HepG2 (cell line): ENCODE results near the gene ME3. TPM values are rescaled to one million over a fixed set of nuclear protein-coding genes. Genes with fewer than 3 reads are reported as not detected.

Experiments
- ATAC-seq: fragments of 200-7000 bp; cut with Tn5 transposase; 3 replicates; pipeline ENCODE4 v1.9.1; 2020; ENCODE audit warnings: mild to moderate bottlenecking, moderate library complexity
- BruUV-seq: library from RNA; stranded (reverse); fragments of 400-500 nt; replicated peaks from 2 replicates; lab custom pipeline; 2021; lab: Mats Ljungman, UMichigan
- CTCF ChIA-PET: fragments of 300-600 bp; formaldehyde crosslinking; extraction: SDS; loops from one replicate; lab custom pipeline; 2021; ENCODE audit warnings: low total read pairs, inconsistent platforms, low intra/inter-chr PET ratio; lab: Yijun Ruan, JAX
- POLR2A ChIA-PET: fragments of 350-600 bp; sonication (Branson Sonifier 250); formaldehyde crosslinking; loops from one replicate; lab custom pipeline; 2020; ENCODE audit warnings: antibody characterized with exemption, inconsistent platforms; lab: Yijun Ruan, JAX
- DNase-seq: peaks from one replicate; pipeline ENCODE4 v3.0.0-alpha.2; 2015; ENCODE audit warnings: low spot score
- FAIRE-seq: peaks from 3 replicates; lab custom pipeline; 2011; peaks lifted over from hg19 to GRCh38; lab: Jason Lieb, UNC
- H2AFZ ChIP-seq: one replicate; pipeline ENCODE4 v1.6.1; 2011; ENCODE audit warnings: low read length, inconsistent platforms
- H3K27ac ChIP-seq: fragments of 300-600 bp; 3 replicates; pipeline ENCODE4 v1.8.0; 2011; ENCODE audit warnings: mixed run types, mild to moderate bottlenecking, mixed read lengths, low read length, inconsistent platforms; ENCODE audit not compliant: insufficient read depth; ENCODE audit errors: extremely low read length
- H3K27me3 ChIP-seq, 2 experiments: fragments of 200-600 bp in 1 of 2; 2 replicates in 1 of 2; 3 replicates in 1 of 2; pipeline versions ENCODE4 v1.6.0 to v1.8.0; 2011; ENCODE audit warnings: low read length in 2 of 2, mild to moderate bottlenecking in 2 of 2, moderate library complexity in 2 of 2, inconsistent platforms in 1 of 2; ENCODE audit not compliant: insufficient read depth in 2 of 2, control insufficient read depth in 1 of 2
- H3K36me3 ChIP-seq, 2 experiments: fragments of 200-600 bp in 1 of 2; replicated peaks in 1 of 2; 2 replicates in 1 of 2; 3 replicates in 1 of 2; pipeline versions ENCODE4 v1.5.1 to v1.8.0; 2011; ENCODE audit warnings: low read length in 2 of 2, inconsistent platforms in 1 of 2; ENCODE audit not compliant: insufficient read depth in 2 of 2, control insufficient read depth in 1 of 2
- H3K4me1 ChIP-seq: 2 replicates; pipeline ENCODE4 v1.5.1; 2012; ENCODE audit warnings: low read length, inconsistent platforms; ENCODE audit not compliant: insufficient read depth
- H3K4me2 ChIP-seq: 2 replicates; pipeline ENCODE4 v1.6.0; 2011; ENCODE audit warnings: low read depth, low read length, inconsistent platforms
- H3K4me3 ChIP-seq, 3 experiments: fragments of 200-600 bp in 1 of 3; sonication (generic), shearing (Covaris generic) in 1 of 3; replicated peaks in 1 of 3; 2 replicates each; pipeline ENCODE4 v1.5.1; 2011 to 2016; ENCODE audit warnings: low read length in 3 of 3, inconsistent platforms in 2 of 3, low read depth in 2 of 3, mild to moderate bottlenecking in 2 of 3, control low read depth in 1 of 3, mixed read lengths in 1 of 3; ENCODE audit not compliant: insufficient read depth in 1 of 3
- H3K79me2 ChIP-seq: one replicate; pipeline ENCODE4 v1.6.1; 2011; ENCODE audit warnings: low read length, inconsistent platforms; ENCODE audit not compliant: insufficient read depth
- H3K9ac ChIP-seq: 2 replicates; pipeline ENCODE4 v1.6.0; 2011; ENCODE audit warnings: mild to moderate bottlenecking, low read depth, low read length, inconsistent platforms; ENCODE audit not compliant: insufficient read depth
- H3K9me3 ChIP-seq: 2 replicates; pipeline ENCODE4 v1.5.1; 2012; ENCODE audit warnings: mild to moderate bottlenecking, low read length
- H4K20me1 ChIP-seq: 2 replicates; pipeline ENCODE4 v1.6.0; 2011; ENCODE audit warnings: inconsistent platforms, mild to moderate bottlenecking, low read length, moderate library complexity; ENCODE audit not compliant: insufficient read depth
- AGO1 ChIP-seq: fragments of 200-400 bp; formaldehyde crosslinking; IDR thresholded peaks from 2 replicates; pipeline ENCODE4 v1.6.1; 2017; ENCODE audit warnings: mild to moderate bottlenecking, low read depth, low read length, moderate library complexity; ENCODE audit not compliant: poor library complexity, severe bottlenecking
- ETS1 ChIP-seq: sonication (generic); formaldehyde crosslinking; IDR thresholded peaks from 2 replicates; pipeline ENCODE4 v1.4.0; 2020; ENCODE audit warnings: missing genetic modification reagents
- GTF2F1 ChIP-seq: fragments of 150-350 bp; IDR thresholded peaks from 2 replicates; pipeline ENCODE4 v1.6.1; 2014; ENCODE audit warnings: low read length
- IRX3 ChIP-seq: sonication (generic); formaldehyde crosslinking; IDR thresholded peaks from 2 replicates; pipeline ENCODE4 v1.8.1; 2023; ENCODE audit warnings: mild to moderate bottlenecking, low read depth, missing genetic modification reagents, borderline replicate concordance
- LRRFIP1 ChIP-seq: sonication (generic); formaldehyde crosslinking; conservative IDR thresholded peaks from 2 replicates; pipeline ENCODE4 v1.4.0; 2020; ENCODE audit warnings: missing genetic modification reagents
- MXI1 ChIP-seq: IDR thresholded peaks from 3 replicates; pipeline ENCODE4 v1.6.1; 2012; ENCODE audit warnings: low read depth, low read length, inconsistent platforms, borderline replicate concordance
- NPAS2 ChIP-seq: sonication (generic); formaldehyde crosslinking; IDR thresholded peaks from 2 replicates; pipeline ENCODE4 v1.8.0; 2022; ENCODE audit warnings: mild to moderate bottlenecking, missing genetic modification reagents, borderline replicate concordance
- RORA ChIP-seq: sonication (generic); formaldehyde crosslinking; IDR thresholded peaks from 2 replicates; pipeline ENCODE4 v1.5.0; 2020; ENCODE audit warnings: mild to moderate bottlenecking, missing genetic modification reagents, moderate library complexity
- ZBTB7B ChIP-seq: sonication (generic); formaldehyde crosslinking; IDR thresholded peaks from 2 replicates; pipeline ENCODE4 v1.4.0; 2020; ENCODE audit warnings: missing genetic modification reagents
- ZNF446 ChIP-seq: sonication (generic); formaldehyde crosslinking; IDR thresholded peaks from 2 replicates; pipeline ENCODE4 v1.5.0; 2020; ENCODE audit warnings: mild to moderate bottlenecking, missing genetic modification reagents
- ZNF510 ChIP-seq: sonication (generic); formaldehyde crosslinking; IDR thresholded peaks from 2 replicates; pipeline ENCODE4 v1.4.0; 2020; ENCODE audit warnings: low read depth, mild to moderate bottlenecking, missing genetic modification reagents
- ZNF543 ChIP-seq: sonication (generic); formaldehyde crosslinking; IDR thresholded peaks from 2 replicates; pipeline ENCODE4 v1.4.0; 2020; ENCODE audit warnings: mild to moderate bottlenecking, missing genetic modification reagents
- ZNF598 ChIP-seq: sonication (generic); formaldehyde crosslinking; IDR thresholded peaks from 2 replicates; pipeline ENCODE4 v1.5.1; 2020; ENCODE audit warnings: mild to moderate bottlenecking, missing genetic modification reagents, borderline replicate concordance
- ZNF790 ChIP-seq: sonication (generic); formaldehyde crosslinking; IDR thresholded peaks from 2 replicates; pipeline ENCODE4 v1.8.0; 2022; ENCODE audit warnings: missing genetic modification reagents, mild to moderate bottlenecking, borderline replicate concordance
- ZSCAN9 ChIP-seq: IDR thresholded peaks from 2 replicates; pipeline ENCODE4 v1.6.1; 2016; ENCODE audit warnings: borderline replicate concordance
- WGBS: methylation state at CpG from one replicate; pipeline ENCODE4 v1.1.6; 2017; ENCODE audit warnings: low lambda C conversion rate; 5-methylcytosine and 5-hydroxymethylcytosine counted together
- in situ Hi-C: cut with HindIII; loops from 2 replicates; pipeline ENCODE4 v1.10.0; 2017; ENCODE audit warnings: low pct_unique_long_range_greater_than_20kb; ENCODE audit not compliant: extremely low pct_ligation_motif_present
- intact Hi-C: fragments of 100-400 bp; cut with micrococcal nuclease; formaldehyde crosslinking; loops from one replicate; pipeline ENCODE4 v1.10.0; 2022; ENCODE audit not compliant: unreplicated experiment
- polyA plus RNA-seq, 8 experiments: library from polyadenylated mRNA; depleted of rRNA in 3 of 8; stranded (reverse) in 7 of 8; unstranded in 1 of 8; fragments of >200 nt; fragmentation: Illumina TruSeq in 4 of 8; extraction: Trizol in 4 of 8; gene quantifications; 2 replicates each; pipeline versions ENCODE4 v1.2.1 to v1.2.3, GENCODE V29; 2011 to 2016; ENCODE audit warnings: low read depth in 4 of 8, missing spikeins in 1 of 8, mixed read lengths in 1 of 8; ENCODE audit not compliant: insufficient read depth in 1 of 8
- total RNA-seq, 5 experiments: library from RNA; depleted of rRNA; stranded (reverse); fragments of >200 nt; fragmentation: Illumina TruSeq; extraction: Trizol; gene quantifications; 2 replicates each; pipeline ENCODE4 v1.2.3, GENCODE V29; 2016; ENCODE audit warnings: low read depth in 1 of 5
- TF ChIP-seq, protein P1 (sequence below): sonication (generic); formaldehyde crosslinking; IDR thresholded peaks from 2 replicates; pipeline ENCODE4 v1.8.0; 2022; ENCODE audit warnings: missing genetic modification reagents, low read depth, mild to moderate bottlenecking, borderline replicate concordance
- TF ChIP-seq, protein P2 (sequence below): sonication (generic); formaldehyde crosslinking; IDR thresholded peaks from 2 replicates; pipeline ENCODE4 v1.5.0; 2020; ENCODE audit warnings: mild to moderate bottlenecking, missing genetic modification reagents

ME3 gene
- total and polyA plus RNA-seq, 2 of the 13 experiments (the other 11 are each of a cell fraction or from before 2014, with no cell fraction given): not detected

- TF ChIP-seq LRRFIP1 (CRISPR knock-in tag): no peak
- no peak for TF ChIP-seq IRX3 (CRISPR knock-in tag)
Measured at GRCh38 chr11:86676533-86677154, 4.2 kb upstream of the ME3 start (continued).

DNA sequence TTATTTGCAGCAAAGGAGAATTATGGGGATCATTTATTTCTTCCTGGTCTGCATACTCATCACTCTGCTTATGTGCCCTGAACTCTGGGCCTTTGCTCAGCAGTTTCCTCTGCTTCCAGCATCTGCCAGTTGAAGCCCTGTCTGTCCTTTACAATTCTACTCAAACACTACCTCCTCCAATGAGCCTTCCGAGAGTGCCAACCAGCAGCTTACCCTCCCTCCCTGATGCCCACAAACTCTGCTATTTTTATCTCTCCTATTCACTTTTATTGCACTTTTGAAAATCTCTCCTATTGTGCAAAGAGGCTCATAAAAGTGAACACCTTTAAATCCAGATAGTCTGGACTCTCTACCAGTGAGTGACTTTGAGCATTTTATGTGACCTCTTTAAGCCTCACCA, 3.6 kb upstream of the ME3 start:
- no peaks in the 10 kb centered on the region for H3K9me3 ChIP-seq
- WGBS: 37% methylated on average over 1 of the region's 1 CpG
- no peak for ATAC-seq
- no peak overlapping the region for H3K27ac ChIP-seq
- ChIA-PET CTCF (interaction anchor here (1.4 kb wide), 1 partner anchor 142 kb away, joined by 4 read pairs; no protein-coding TSS in a partner anchor), POLR2A (no interaction called here)
- no peak for FAIRE-seq
- no peaks in the 10 kb centered on the region for H3K36me3 ChIP-seq
- H2AFZ ChIP-seq: no peak overlapping the region
- no peaks in the 10 kb centered on the region for H3K79me2 ChIP-seq
- peaks cover 7 to 47% of the 10 kb centered on the region in 2 experiments for H3K27me3 ChIP-seq
- peaks cover 13% of the 10 kb centered on the region; the same call in 1 of the 2 replicates for H3K4me1 ChIP-seq
- no peak overlapping the region for H3K4me2 ChIP-seq
- in situ Hi-C loops (no loop called here), intact Hi-C loops (no loop called here)
- H3K4me3 ChIP-seq: no peak overlapping the region
- BruUV-seq: no TSS peak
- no peaks in the 10 kb centered on the region for H4K20me1 ChIP-seq
- H3K9ac ChIP-seq: no peak overlapping the region
- no peak for DNase-seq
- TF ChIP-seq RORA (no peak), NPAS2 (CRISPR knock-in tag) (no peak), ETS1 (CRISPR knock-in tag) (no peak), ZSCAN9 (CRISPR knock-in tag) (no peak), ZNF790 (CRISPR knock-in tag) (no peak), ZNF510 (CRISPR knock-in tag) (no peak), AGO1 (no peak), ZNF598 (CRISPR knock-in tag) (no peak), ZNF446 (CRISPR knock-in tag) (no peak), ZNF543 (CRISPR knock-in tag) (no peak), MXI1 (no peak), ZBTB7B (CRISPR knock-in tag) (no peak), GTF2F1 (no peak)
- TF ChIP-seq, protein P1, sequence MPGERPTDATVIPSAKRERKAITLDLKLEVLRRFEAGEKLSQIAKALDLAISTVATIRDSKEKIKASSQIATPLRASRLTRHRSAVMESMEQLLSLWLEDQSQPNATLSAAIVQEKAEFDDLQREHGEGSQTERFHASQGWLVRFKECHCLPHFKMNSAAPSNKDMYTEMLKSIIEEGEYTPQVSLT: no peak
- TF ChIP-seq, protein P2, sequence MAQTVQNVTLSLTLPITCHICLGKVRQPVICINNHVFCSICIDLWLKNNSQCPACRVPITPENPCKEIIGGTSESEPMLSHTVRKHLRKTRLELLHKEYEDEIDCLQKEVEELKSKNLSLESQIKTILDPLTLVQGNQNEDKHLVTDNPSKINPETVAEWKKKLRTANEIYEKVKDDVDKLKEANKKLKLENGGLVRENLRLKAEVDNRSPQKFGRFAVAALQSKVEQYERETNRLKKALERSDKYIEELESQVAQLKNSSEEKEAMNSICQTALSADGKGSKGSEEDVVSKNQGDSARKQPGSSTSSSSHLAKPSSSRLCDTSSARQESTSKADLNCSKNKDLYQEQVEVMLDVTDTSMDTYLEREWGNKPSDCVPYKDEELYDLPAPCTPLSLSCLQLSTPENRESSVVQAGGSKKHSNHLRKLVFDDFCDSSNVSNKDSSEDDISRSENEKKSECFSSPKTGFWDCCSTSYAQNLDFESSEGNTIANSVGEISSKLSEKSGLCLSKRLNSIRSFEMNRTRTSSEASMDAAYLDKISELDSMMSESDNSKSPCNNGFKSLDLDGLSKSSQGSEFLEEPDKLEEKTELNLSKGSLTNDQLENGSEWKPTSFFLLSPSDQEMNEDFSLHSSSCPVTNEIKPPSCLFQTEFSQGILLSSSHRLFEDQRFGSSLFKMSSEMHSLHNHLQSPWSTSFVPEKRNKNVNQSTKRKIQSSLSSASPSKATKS (CRISPR knock-in tag): no peak
